Ammon's horn (tissue), 1 donor: ENCODE measurements around the gene KLHL25.

Experiments
- DNase-seq: peaks from one replicate; pipeline ENCODE4 v3.0.0-alpha.2; 2016; ENCODE audit warnings: low spot score

Gene KLHL25

GRCh38 chr15:85711580-85712192, 83.0 kb downstream of the KLHL25 start:
- no peak for DNase-seq

GRCh38 chr15:85710340-85710842, 84.3 kb downstream of the KLHL25 start:
- DNase-seq = no peak
